Brain pericyte (primary cell): ENCODE results near the gene CEPT1.
"Not testable (repeated sequence)": the region's sequence is repeated elsewhere in the genome, so short reads cannot be mapped to it uniquely, and the experiment has no call there.

Source experiments
- DNase-seq: peaks from one replicate; pipeline ENCODE4 v3.0.0-alpha.2; 2012; ENCODE audit warnings: low read depth, low spot score

The CEPT1 gene

GRCh38 chr1:111209622-111210021 is 69.6 kb downstream of the CEPT1 start:
- no peak for DNase-seq

- DNase-seq: no peak
These were observed 71.9 kb downstream of the CEPT1 start for GRCh38 chr1:111211921-111212320.

GRCh38 chr1:111212634-111213335 is 72.8 kb downstream of the CEPT1 start:
- DNase-seq: no peak

DNA sequence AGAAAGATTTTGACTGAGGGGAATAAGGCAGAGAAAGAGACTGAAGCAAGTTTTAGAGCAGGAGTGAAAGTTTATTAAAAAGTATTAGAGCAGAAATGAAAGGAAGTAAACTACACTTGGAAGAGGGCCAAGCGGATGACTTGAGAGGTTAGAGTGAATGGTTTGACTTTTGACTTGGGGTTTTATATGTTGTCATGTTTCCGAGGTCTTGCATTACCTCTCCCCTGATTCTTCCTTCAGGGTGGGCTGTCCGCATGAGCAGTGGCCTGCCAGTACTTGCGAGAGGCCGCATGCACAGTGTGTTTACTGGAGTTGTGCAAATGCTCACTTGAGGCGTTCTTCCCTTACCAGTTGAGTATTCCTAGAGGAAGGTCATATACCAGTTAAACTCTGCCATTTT is 73.4 kb downstream of the CEPT1 start:
- DNase-seq: no peak

GRCh38 chr1:111214074-111214801 is 74.2 kb downstream of the CEPT1 start:
- no peak for DNase-seq

DNA sequence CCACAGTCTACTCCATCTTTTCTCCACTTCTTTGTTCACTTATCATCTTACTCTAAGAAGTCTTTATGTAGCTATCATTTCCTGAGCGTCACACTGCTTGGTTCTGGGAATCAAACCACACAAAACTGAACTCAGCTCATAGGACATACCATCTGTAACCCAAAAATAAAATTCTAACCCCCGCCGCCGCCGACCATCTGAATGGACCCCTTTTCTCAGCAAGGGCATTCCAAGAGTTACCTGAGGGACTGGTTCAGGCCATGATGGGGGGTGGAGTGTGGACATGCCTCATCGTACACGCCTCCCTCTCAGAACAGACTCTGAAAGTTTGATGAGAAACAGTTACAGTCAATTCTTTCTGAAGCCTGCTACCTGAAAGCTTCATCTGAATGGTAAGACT is 74.9 kb downstream of the CEPT1 start:
- DNase-seq: no peak

GRCh38 chr1:111215285-111215684 is 75.3 kb downstream of the CEPT1 start:
- DNase-seq: not testable (repeated sequence)

DNA sequence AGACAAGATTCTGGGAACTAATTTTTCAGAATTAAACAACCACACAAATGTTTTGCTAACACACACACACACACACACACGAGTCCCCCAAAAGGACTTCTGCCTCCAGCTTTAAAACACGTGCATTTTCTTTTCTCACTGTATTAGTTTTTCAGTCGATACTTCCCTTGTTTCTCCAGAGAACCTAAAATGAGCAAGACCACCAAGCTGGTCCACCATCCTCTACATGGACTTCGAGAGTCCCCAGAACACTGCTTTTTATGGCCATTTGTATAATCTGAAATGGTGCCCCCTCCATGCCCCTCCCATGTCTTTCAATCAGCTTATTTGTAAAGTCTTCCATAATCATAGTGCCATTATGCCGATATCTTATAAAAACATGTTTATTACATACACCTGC is 76.7 kb downstream of the CEPT1 start:
- no peak for DNase-seq

DNA sequence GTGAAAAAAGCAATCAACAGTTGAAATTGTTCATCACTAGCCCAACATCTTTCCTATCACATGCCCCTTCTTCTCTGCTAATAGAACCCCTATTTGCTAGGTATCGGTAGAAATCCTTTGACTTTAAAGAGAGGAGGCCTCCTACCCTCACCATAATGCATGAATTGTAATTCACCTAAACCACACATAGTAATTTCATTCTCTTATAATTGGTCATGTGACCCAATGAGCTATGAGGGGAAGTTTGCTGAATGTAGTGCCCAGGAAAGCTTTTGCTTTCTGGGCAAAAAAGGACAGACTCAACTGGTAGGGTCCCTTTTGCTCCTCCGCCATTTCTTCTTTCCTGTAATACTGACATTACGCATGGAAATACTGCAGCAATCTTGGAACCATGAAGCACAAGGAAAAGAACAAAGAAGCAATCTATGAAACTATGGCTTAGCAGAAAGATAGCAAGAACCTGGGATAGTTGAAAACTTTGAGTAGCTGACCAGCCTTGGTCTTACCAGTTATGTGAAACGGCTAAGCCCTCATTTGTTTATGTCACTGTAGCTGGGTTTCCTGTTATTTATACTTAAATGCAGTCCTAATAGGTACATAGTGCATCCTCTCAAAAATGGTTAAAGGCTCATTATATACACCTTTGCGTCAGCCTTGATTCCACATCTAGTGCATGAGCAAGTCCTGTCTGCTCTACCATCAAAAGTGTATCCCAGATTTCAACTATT is 77.3 kb downstream of the CEPT1 start:
- DNase-seq: no peak

DNA sequence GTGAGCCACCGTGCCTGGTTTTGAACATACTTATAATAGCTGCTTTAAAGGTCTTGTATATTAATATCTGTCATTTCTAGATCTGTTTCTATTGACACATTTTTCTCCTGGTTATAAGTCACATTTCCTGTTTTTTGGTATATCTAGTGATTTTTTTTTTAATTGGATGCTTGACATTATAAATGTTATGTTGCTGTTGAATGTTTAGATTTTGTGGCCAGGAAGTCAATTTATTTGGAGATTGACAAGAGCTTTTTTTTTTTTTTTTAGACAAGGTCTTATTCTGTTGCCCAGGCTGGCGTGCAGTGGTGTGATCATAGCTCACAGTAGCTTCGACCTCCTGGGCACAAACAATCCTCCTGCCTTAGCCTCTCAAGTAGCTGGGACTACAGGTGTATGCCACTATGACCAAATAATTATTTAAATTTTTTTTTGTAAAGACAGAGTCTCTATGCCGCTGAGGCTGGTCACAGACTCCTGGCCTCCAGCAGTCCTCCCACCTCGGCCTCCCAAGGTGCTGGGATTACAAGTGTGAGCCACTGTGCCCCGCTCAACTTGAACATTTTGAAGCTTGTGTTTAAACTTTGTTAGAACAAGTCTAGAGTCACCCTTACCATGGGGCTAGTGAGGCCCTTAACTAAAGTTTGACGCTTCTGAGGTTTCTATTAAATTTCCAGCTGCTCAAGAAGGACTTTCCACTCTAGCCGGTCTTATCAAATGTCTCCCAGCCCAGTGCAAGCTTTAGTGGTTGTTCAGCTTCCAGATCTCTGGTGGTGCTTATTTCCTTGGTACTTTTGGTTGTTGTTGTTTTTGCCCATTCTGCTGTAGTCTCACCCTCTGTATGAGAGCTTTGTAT is 78.9 kb downstream of the CEPT1 start:
- DNase-seq: no peak

DNA sequence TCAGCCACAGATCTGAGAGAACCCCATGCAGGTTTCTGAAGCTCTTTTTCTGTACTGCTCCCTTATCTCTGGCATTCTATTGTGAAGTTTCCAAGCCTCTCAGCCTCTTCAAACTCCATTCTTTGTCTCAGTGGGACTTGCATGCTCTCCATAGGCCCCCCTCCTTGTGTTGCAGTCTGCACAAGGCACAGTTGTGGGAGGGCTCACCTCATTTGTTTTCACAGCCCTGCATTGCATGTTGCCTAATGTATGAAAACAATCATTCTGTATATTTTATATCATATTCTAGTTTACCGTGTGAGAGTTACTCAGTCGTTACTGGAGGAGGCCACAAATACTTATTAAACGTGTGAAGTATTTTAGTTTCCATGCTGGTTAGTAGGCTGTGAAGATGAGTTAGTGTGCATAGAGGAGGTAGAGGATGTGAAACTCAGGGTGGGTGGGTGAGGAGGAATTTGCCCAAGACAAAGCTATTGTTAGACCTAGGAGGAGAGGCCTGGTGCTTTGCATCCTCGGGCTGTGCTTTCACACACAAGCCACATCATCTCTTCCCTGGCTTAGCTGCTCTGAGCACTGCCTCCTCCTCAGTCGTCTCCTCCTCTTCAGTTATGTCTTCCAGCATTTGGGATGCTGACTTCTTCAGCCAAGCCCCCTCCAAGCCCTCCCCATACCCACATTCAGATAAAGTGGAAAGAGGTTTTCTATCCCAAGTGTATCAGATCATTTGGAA is 79.7 kb downstream of the CEPT1 start:
- DNase-seq: no peak

- no peak for DNase-seq
These were observed 80.4 kb downstream of the CEPT1 start for GRCh38 chr1:111220302-111220890.

GRCh38 chr1:111221276-111221632 is 81.2 kb downstream of the CEPT1 start:
- no peak for DNase-seq

- no peak for DNase-seq
These were observed 81.7 kb downstream of the CEPT1 start for GRCh38 chr1:111221633-111222291.

- no peak for DNase-seq
These were observed 82.5 kb downstream of the CEPT1 start for GRCh38 chr1:111222308-111223125.

DNA sequence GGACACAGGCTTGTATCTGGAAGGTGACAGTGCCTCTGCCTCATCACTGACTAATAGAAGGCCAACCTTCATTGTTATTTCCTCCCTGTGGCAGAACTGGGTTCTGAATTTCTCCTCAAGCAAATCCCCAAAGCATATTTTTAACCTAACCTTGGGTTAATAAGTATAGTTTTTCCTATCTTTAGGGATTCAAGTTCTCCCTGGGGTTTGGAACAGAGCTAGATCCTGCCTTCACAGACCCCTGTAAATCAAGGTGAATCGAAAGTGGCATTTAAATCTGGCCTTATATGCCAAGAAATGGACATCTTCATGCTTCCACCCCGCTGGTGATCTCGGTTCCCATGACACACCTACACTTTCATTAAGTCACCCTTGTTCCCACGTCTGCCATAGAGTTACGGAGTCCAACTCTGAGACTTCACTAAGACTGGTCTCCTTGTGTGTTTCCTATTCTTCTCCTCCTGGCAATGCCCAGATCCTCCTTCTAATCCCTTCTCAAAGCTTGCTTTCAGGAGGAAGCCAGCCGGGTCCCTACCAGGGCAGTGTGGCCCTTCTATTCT is 83.2 kb downstream of the CEPT1 start:
- no peak for DNase-seq

- DNase-seq: no peak
These were observed 85.1 kb downstream of the CEPT1 start for GRCh38 chr1:111225091-111225490.

DNA sequence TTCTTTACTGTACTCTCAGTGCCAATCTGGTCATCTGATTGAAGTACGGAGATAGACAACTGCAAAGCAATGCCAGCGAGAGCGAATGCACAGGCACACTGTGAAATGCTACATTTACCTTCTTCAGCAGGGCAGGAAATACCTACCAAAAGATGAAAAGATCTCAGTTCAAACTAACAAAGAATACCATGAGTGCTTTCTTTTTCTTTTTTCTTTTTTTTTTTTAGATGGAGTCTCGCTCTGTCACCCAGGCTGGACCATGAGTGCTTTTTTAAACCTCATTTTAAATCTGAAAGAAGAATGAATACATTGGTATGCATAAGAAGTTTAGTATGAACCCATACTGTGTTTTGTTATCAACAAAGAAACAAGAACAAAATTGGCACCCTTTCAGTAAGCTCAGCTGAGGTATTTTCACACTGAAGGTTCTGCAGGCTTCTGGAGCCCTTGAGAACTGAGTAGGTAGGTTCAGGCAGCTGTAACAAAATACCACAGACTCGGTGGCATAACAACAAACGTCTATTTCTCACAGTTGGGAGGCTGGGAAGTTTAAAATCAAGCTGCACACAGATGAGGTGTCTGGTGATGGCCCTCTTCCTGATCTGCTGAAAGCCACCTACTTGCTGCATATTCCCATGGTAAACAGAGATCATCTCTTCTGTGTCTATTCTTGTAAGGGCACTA is 85.8 kb downstream of the CEPT1 start:
- no peak for DNase-seq
